ENCODE data around the gene PCDHB16.
"Not testable (repeated sequence)": the region's sequence is repeated elsewhere in the genome, so short reads cannot be mapped to it uniquely, and the experiment has no call there.

DNA sequence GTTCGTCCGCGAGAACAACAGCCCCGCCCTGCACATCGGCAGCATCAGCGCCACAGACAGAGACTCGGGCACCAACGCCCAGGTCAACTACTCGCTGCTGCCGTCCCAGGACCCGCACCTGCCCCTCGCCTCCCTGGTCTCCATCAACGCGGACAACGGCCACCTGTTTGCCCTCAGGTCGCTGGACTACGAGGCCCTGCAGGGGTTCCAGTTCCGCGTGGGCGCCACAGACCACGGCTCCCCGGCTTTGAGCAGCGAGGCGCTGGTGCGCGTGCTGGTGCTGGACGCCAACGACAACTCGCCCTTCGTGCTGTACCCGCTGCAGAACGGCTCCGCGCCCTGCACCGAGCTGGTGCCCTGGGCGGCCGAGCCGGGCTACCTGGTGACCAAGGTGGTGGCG is 28.1 kb downstream of the PCDHB16 start:
- TF ChIP-seq, protein P1, sequence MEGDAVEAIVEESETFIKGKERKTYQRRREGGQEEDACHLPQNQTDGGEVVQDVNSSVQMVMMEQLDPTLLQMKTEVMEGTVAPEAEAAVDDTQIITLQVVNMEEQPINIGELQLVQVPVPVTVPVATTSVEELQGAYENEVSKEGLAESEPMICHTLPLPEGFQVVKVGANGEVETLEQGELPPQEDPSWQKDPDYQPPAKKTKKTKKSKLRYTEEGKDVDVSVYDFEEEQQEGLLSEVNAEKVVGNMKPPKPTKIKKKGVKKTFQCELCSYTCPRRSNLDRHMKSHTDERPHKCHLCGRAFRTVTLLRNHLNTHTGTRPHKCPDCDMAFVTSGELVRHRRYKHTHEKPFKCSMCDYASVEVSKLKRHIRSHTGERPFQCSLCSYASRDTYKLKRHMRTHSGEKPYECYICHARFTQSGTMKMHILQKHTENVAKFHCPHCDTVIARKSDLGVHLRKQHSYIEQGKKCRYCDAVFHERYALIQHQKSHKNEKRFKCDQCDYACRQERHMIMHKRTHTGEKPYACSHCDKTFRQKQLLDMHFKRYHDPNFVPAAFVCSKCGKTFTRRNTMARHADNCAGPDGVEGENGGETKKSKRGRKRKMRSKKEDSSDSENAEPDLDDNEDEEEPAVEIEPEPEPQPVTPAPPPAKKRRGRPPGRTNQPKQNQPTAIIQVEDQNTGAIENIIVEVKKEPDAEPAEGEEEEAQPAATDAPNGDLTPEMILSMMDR (conservative IDR thresholded peaks at IDR 0.05) = not testable (repeated sequence)
- TF ChIP-seq ZFX (IDR thresholded peaks at IDR 0.05) = not testable (repeated sequence)
